ENCODE results near the gene WASL. TPM values are rescaled to one million over a fixed set of nuclear protein-coding genes. Genes with fewer than 3 reads are reported as not detected.
A peak's percentile ranks its signal among the peaks of the same experiment; 100 is the strongest.

Gene WASL
- polyA plus RNA-seq, 2 of the 4 experiments (the other 2 are of a cell fraction): 18.5 to 21.0 TPM

DNA sequence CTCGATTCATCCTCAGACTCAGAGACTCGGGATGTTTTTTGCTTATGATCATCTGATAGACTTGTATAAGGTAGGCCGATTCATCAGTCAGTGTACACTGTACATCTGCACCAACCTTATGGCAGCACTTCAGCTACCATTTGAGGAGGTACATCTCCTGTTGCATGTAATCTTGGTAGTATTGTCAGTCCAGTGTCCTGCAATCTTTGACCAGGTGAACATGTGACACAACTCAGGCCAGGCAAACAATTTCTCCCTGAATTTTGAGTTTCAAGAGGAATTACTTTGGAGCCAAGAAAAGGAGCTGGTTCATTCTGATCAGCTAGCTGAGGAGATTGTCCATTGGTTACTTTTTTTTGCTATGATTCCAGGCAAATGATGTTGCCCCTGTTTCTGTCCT is 19.7 kb upstream of the WASL start:
- peak; percentile 43 for FAIRE-seq
- DNase-seq (ENCODE audit: low read depth in 1 of 2, low spot score in 1 of 2): no peak
- ChIA-PET CTCF (interaction anchor here (0.7 to 1.3 kb wide), 2 partner anchors 20 to 29 kb away, joined by 3 to 11 read pairs; partner anchors contain the start of gene WASL), POLR2A (interaction anchor here (0.5 kb wide), 1 partner anchor 19 kb away, joined by 3 read pairs; the partner anchor contains the start of gene WASL)
- H3K4me2 ChIP-seq: no peak overlapping the region
- no peak overlapping the region for H3K4me3 ChIP-seq
- TF ChIP-seq, protein P1, sequence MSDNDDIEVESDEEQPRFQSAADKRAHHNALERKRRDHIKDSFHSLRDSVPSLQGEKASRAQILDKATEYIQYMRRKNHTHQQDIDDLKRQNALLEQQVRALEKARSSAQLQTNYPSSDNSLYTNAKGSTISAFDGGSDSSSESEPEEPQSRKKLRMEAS (IDR thresholded peaks at IDR 0.05): no peak
- TF ChIP-seq POLR2A (IDR thresholded peaks at IDR 0.05; ENCODE audit: low read length) (no peak), RNF2 (IDR thresholded peaks at IDR 0.05; ENCODE audit: borderline replicate concordance, low read depth) (no peak), EP300 (IDR thresholded peaks at IDR 0.05) (no peak), CHD4 (IDR thresholded peaks at IDR 0.05; ENCODE audit: borderline replicate concordance) (no peak), HOXA7 (CRISPR knock-in tag; IDR thresholded peaks at IDR 0.05) (no peak), JUN (IDR thresholded peaks at IDR 0.05) (no peak)
- TF ChIP-seq, protein P2, sequence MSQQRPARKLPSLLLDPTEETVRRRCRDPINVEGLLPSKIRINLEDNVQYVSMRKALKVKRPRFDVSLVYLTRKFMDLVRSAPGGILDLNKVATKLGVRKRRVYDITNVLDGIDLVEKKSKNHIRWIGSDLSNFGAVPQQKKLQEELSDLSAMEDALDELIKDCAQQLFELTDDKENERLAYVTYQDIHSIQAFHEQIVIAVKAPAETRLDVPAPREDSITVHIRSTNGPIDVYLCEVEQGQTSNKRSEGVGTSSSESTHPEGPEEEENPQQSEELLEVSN (IDR thresholded peaks at IDR 0.05; ENCODE audit: borderline replicate concordance, low read depth): no peak
- TF ChIP-seq, protein P3, sequence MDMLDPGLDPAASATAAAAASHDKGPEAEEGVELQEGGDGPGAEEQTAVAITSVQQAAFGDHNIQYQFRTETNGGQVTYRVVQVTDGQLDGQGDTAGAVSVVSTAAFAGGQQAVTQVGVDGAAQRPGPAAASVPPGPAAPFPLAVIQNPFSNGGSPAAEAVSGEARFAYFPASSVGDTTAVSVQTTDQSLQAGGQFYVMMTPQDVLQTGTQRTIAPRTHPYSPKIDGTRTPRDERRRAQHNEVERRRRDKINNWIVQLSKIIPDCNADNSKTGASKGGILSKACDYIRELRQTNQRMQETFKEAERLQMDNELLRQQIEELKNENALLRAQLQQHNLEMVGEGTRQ (IDR thresholded peaks at IDR 0.05): no peak
- 0 out of 6 replicates have a peak overlapping the region, but pooled peaks of 1 of the 2 experiments have one; percentile 1 for H3K27ac ChIP-seq
- H3K4me1 ChIP-seq: peaks cover 48% of the 10 kb centered on the region
- H3K9me3 ChIP-seq: no peaks in the 10 kb centered on the region
- WGBS (ENCODE audit: missing lambda C conversion rate): 70% methylated on average over 3 of the region's 3 CpGs
- ATAC-seq: no peak

DNA sequence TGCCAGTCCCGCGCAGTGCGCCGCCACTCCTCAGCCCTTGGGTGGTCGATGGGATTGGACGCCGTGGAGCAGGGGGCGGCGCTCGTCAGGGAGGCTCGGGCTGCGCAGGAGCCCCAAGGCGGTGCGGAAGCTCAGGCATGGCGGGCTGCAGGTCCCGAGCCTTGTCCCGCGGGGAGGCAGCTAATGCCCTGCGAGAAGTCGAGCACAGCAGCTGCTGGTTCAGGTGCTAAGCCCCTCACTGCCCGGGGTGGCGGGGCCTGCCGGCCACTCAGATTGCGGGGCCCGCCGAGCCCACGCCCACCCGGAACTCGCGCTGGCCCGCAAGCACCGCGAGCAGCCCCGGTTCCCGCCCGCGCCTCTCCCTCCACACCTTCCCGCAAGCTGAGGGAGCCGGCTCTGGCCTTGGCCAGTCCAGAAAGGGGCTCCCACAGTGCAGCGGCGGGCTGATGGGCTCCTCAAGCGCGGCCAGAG is 14.4 kb upstream of the WASL start:
- no peak for ATAC-seq
- DNase-seq (ENCODE audit: low read depth in 1 of 2, low spot score in 1 of 2): no peak
- Histone ChIP-seq H3K4me2 (no peak overlapping the region), H3K9me3 (no peaks in the 10 kb centered on the region), H3K4me1 (no peaks in the 10 kb centered on the region), H3K4me3 (no peak overlapping the region), H3K27ac (no peak overlapping the region)
- POLR2A ChIA-PET: interaction anchor here (0.6 kb wide), 1 partner anchor 954 kb away, joined by 4 read pairs; no protein-coding TSS in a partner anchor
- FAIRE-seq: no peak
- CTCF ChIA-PET: interaction anchor here (1.0 to 2.1 kb wide), 4 partner anchors 10 to 109 kb away, joined by 3 to 6 read pairs (median 4); partner anchors contain the start of gene WASL
- TF ChIP-seq MAZ (IDR thresholded peaks at IDR 0.05; ENCODE audit: borderline replicate concordance, low read depth, low read length): no peak
- TF ChIP-seq, protein P4, sequence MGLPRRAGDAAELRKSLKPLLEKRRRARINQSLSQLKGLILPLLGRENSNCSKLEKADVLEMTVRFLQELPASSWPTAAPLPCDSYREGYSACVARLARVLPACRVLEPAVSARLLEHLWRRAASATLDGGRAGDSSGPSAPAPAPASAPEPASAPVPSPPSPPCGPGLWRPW (IDR thresholded peaks at IDR 0.05): no peak
- no peak for TF ChIP-seq RCOR1 (IDR thresholded peaks at IDR 0.05; ENCODE audit: low read depth, low read length)
- no peak for TF ChIP-seq HOXB13 (CRISPR knock-in tag; IDR thresholded peaks at IDR 0.05; ENCODE audit: low read depth)
- TF ChIP-seq POLR2A (IDR thresholded peaks at IDR 0.05; ENCODE audit: low read length): no peak
- no peak for TF ChIP-seq NPAS2 (CRISPR knock-in tag; IDR thresholded peaks at IDR 0.05; ENCODE audit: borderline replicate concordance)
- TF ChIP-seq, protein P5, sequence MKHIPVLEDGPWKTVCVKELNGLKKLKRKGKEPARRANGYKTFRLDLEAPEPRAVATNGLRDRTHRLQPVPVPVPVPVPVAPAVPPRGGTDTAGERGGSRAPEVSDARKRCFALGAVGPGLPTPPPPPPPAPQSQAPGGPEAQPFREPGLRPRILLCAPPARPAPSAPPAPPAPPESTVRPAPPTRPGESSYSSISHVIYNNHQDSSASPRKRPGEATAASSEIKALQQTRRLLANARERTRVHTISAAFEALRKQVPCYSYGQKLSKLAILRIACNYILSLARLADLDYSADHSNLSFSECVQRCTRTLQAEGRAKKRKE (CRISPR knock-in tag; IDR thresholded peaks at IDR 0.05; ENCODE audit: low read depth): no peak
- TF ChIP-seq FOSL2 (IDR thresholded peaks at IDR 0.05): no peak
- no peak for TF ChIP-seq FOSL2 (CRISPR knock-in tag; IDR thresholded peaks at IDR 0.05)
- no peak for TF ChIP-seq HOXB5 (CRISPR knock-in tag; IDR thresholded peaks at IDR 0.05)
- no peak for TF ChIP-seq RNF2 (IDR thresholded peaks at IDR 0.05; ENCODE audit: borderline replicate concordance, low read depth)
- TF ChIP-seq CHD4 (IDR thresholded peaks at IDR 0.05; ENCODE audit: borderline replicate concordance): no peak
- TF ChIP-seq, protein P6, sequence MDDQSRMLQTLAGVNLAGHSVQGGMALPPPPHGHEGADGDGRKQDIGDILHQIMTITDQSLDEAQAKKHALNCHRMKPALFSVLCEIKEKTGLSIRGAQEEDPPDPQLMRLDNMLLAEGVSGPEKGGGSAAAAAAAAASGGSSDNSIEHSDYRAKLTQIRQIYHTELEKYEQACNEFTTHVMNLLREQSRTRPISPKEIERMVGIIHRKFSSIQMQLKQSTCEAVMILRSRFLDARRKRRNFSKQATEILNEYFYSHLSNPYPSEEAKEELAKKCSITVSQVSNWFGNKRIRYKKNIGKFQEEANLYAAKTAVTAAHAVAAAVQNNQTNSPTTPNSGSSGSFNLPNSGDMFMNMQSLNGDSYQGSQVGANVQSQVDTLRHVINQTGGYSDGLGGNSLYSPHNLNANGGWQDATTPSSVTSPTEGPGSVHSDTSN (IDR thresholded peaks at IDR 0.05): no peak
- TF ChIP-seq, protein P7, sequence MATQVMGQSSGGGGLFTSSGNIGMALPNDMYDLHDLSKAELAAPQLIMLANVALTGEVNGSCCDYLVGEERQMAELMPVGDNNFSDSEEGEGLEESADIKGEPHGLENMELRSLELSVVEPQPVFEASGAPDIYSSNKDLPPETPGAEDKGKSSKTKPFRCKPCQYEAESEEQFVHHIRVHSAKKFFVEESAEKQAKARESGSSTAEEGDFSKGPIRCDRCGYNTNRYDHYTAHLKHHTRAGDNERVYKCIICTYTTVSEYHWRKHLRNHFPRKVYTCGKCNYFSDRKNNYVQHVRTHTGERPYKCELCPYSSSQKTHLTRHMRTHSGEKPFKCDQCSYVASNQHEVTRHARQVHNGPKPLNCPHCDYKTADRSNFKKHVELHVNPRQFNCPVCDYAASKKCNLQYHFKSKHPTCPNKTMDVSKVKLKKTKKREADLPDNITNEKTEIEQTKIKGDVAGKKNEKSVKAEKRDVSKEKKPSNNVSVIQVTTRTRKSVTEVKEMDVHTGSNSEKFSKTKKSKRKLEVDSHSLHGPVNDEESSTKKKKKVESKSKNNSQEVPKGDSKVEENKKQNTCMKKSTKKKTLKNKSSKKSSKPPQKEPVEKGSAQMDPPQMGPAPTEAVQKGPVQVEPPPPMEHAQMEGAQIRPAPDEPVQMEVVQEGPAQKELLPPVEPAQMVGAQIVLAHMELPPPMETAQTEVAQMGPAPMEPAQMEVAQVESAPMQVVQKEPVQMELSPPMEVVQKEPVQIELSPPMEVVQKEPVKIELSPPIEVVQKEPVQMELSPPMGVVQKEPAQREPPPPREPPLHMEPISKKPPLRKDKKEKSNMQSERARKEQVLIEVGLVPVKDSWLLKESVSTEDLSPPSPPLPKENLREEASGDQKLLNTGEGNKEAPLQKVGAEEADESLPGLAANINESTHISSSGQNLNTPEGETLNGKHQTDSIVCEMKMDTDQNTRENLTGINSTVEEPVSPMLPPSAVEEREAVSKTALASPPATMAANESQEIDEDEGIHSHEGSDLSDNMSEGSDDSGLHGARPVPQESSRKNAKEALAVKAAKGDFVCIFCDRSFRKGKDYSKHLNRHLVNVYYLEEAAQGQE (IDR thresholded peaks at IDR 0.05): no peak
- TF ChIP-seq KDM1A (IDR thresholded peaks at IDR 0.05; ENCODE audit: low read depth): no peak
- no peak for TF ChIP-seq GATA3 (IDR thresholded peaks at IDR 0.05; ENCODE audit: borderline replicate concordance)
- WGBS (ENCODE audit: missing lambda C conversion rate): 97% methylated on average over 25 of the region's 43 CpGs

Measured in A549 (cell line).